SH-SY5Y (cell line): ENCODE results near the gene ZNF425.

Source experiments
- GATA2 ChIP-seq: IDR thresholded peaks from 2 replicates; pipeline ENCODE4 v1.6.1; 2011; ENCODE audit warnings: mild to moderate bottlenecking, low read depth, low read length
- GATA3 ChIP-seq: IDR thresholded peaks from 2 replicates; pipeline ENCODE4 v1.6.1; 2011; ENCODE audit warnings: low read depth, mild to moderate bottlenecking, low read length, moderate library complexity

The ZNF425 gene

GRCh38 chr7:149070372-149071125, 55.6 kb downstream of the ZNF425 start:
- TF ChIP-seq GATA2, result no peak
- TF ChIP-seq GATA3, result no peak

GRCh38 chr7:149067869-149068268, 58.3 kb downstream of the ZNF425 start:
- TF ChIP-seq GATA2, result no peak
- TF ChIP-seq GATA3, result no peak

GRCh38 chr7:149063476-149063875, 62.6 kb downstream of the ZNF425 start:
- TF ChIP-seq GATA3, result no peak
- TF ChIP-seq GATA2, result no peak

GRCh38 chr7:149060156-149060555, 66.0 kb downstream of the ZNF425 start:
- no peak for TF ChIP-seq GATA2
- no peak for TF ChIP-seq GATA3

- TF ChIP-seq GATA3 (no peak), GATA2 (no peak)
Measured at GRCh38 chr7:149053885-149054284, 72.2 kb downstream of the ZNF425 start.

DNA sequence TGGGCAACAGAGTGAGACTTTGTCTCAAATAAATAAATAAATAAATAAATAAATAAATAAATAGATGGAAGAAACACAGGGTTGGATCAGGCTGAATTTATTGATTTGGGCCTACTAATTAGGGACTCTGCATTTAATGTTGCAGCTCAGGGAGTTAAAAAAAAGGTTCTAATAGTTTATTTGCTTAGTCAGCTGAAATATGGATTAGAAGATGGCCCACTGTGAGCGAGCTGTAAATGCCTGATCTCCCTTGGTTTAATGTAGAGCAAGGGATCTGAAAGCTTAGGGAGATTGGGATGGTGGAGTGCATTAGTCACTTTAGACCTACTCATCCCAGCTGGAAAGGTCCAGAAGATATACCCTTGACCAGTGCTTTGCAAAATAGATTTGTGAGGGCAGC, 72.7 kb downstream of the ZNF425 start:
- TF ChIP-seq GATA2, result no peak
- no peak for TF ChIP-seq GATA3
